Left kidney (tissue), 2 donors: ENCODE measurements around the gene GSG1L. TPM values are rescaled to one million over a fixed set of nuclear protein-coding genes. Genes with fewer than 3 reads are reported as not detected.

Source experiments
- DNase-seq: peaks from one replicate; pipeline ENCODE4 v3.0.0-alpha.2; 2013
- polyA plus RNA-seq: library from polyadenylated mRNA; unstranded; fragments of 120-200 nt; gene quantifications from one replicate; pipeline ENCODE4 v1.2.1, GENCODE V29; 2013; ENCODE audit not compliant: insufficient read length

Gene GSG1L
- polyA plus RNA-seq, 1 donor, result 0.20 TPM

DNA sequence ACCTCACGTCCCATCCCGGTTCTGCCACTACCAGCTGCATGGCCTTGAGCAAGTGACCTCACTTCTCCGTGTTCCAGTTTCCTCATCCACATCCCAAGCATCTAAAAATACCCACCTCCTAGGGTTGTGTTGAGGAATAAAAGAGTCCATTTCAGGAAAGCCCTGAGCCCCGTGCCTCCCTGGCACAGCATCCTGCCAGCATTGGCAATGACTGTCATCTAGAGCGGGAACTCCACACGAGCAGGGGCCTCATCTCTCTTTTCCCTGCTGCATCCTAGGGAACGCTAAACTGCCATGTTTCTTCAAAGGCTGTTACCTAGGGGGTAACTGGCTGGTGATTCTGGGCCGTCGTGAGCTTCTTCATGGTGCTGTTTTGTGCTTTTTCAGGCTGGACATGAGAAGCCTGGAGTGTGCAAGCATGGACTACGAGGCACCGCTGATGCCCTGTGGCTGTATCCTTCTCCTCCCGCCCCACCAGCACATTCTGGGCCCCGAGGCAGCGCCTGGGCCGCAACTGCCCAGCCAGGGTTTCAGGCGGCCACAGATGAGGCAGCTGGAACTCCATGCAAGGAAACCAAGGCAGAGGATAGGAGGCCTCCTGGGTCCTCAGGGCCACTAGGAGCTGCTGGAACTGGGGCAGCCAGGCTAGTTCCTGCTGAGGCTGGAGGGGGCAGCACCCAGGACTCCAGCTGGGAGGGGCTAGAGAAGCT is 292.2 kb downstream of the GSG1L start:
- no peak for DNase-seq

DNA sequence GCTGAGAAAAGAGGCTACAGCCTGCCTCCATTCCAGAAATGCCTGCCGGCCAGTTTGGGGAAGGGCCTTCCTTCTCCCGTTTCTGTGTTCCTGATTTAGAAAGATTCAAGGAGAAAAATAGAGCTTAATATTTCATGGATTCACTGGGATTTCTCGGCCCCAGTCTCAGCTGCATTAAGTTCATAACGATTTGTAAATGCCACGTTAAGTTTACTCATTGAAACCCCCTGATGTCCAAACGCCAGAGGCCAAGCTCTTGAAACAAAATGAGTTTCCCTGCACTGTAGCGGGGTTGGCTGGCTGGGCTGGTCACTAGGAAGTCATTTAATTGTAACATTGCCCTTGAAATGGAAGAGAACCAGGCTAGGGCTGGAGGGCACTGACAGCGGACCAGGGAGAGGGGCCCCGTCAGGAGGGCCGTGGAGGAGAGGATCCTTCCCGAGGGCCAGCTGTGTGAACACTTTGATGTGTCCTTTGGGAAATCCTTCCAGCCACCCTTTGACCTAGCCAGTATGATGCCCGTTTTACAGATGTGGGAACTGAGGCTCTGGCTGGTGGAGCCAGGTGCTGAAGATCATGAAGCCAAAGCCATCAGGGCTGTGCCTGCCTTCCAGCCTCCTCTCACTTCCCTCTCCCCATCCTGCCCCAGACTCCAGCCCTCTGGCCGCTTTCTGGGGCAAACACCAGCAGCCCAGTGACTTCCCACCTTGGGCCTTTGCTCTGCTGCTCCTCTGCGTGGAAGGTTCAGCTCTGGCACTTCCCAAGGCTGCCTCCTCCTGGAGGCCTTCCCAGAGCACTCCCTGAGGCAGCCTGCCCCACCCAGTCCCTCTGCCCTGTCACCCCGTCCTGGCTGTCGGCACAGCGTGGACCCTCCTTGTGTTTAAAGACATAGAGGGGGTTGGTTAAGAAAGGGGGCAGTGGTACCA is 293.0 kb downstream of the GSG1L start:
- no peak for DNase-seq

DNA sequence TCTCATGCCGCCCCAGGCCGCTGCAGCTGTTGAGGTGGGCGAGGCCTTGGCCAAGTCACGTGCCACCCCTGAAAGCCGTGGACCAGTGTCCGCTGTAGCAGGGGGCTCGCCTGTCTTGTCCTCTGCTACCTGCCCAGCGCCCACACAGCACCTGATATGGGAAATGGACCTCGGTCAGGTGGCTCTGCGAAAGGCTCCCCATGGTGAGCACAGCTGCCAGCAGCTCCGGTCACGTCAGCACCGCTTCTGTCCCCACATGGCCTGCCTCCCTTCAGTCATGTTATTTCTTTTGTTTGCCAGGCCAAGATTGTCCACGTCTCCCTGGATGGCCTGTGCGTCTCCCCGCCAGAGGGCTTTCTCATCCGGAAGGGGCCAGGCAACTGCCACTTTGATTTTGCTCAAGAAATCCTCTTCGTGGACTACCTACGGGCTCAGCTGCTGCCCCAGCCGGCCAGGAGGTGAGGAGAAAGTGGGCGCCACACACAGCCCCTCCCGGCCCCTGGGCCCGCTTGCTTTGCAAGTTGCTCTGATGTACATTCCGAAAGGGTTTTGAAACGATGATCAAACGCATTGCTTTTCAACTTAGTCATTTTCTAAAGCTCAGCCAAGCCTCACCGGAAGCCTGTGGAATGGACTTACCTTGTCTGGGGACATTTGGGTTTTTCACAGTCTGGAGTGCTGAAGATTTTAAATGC is 293.8 kb downstream of the GSG1L start:
- no peak for DNase-seq

DNA sequence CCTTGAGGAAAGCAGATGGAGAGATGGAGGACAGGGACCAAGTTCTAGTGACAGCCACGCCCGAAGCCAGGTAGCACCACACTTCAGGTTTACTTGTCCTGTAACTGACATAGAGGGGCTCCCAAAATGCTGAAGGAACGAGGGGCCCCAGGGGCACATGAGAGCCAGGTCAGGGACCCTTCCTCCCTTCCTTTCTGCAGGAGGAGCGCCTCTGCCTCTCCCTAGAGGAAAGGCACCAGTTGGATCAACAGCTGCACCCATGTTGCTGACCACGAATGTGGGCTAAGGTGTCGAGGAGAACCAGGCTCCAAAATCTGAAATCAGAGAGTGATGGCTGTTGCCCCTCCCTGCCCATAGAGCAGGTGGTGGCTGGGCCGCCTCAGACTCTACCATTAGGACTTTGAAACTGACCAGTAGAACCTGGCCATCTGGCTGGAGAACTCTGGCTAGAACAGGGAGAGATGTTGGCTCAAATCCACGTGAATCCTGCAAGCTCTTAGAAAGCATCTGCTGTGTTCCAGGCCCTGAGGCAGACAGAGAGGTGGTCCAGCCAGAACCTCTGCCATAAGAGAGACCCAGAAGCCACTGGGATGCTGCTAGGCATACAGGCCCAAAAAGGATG is 294.8 kb downstream of the GSG1L start:
- no peak for DNase-seq

DNA sequence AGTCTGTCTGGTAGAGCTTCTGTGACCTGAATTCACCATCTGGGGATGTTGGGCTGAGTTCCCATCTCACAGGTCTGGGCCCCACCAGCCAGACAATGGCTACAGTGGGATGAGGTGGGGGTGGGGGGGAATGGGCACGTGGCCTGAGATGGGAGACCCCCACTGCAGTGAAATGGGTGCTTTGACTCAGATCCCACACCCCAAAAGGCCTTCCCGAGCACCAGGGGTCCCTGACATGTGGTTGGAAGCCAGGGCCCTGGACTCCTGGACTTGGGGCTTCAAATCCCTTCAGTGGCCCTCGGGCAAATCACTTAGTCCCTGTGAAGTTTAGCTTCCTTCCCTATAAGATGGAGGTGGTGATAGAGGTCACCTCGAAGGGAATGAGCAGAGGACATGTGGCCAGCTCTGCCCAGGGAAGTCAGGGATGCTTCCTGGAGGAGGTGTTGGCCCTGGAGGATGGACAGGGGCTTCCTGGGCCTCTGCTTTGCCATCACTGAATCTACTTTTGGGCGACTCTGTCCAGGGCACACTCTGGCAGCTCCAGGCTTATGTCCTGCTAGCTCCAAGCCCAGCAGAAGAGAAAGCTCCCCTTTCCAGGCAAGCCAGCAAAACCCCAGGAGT is 295.4 kb downstream of the GSG1L start:
- DNase-seq, result no peak

DNA sequence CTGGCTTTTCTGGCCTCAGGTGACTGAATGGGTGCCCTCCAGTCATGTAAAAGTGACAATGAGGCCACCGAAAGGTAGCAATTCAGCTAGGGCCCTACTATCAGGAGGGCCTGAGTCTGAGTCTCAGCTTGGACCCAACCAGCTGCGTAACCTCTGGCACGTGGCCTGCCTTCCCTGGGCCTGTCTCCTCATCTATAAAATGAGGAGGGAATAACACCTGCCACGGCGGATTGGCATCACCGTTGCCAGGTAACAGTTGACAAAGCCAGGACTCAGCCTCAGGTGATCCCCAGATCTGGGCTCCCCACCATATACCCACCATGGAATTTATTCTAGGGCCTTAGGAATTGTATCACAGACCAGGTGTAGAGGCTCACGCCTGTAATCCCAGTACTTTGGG is 296.4 kb downstream of the GSG1L start:
- DNase-seq, result no peak

DNA sequence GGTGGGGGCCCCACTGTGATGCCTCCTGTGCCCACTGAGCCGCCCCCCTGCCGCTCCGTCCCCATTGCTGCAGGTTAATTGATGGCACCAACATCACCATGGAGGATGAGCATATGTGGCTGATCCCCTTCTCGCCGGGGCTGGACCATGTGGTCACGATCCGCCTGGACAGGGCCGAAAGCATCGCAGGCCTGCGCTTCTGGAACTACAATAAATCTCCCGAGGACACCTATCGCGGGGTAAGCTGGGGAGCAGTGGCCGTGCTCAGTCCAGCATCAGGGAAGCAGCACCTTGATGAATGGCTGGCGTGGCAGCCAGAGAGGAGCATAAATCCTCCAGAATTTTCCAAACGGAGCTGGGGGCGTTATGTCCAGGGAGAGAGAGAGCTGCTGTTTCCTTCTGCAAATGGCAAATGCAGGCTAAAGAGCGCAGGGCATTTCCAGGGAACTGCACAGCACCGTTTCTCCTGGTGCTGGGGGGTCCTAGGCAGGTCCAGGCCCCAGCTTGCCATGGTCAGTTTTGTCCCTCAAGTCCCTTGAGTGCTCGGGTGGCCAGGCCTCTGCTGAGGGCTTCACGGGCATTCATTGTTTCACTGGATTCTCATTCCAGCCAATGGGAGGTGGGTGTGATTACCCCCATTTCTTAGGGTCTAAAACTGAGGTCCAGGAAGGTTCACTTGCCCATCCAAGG is 297.1 kb downstream of the GSG1L start:
- DNase-seq, result no peak

DNA sequence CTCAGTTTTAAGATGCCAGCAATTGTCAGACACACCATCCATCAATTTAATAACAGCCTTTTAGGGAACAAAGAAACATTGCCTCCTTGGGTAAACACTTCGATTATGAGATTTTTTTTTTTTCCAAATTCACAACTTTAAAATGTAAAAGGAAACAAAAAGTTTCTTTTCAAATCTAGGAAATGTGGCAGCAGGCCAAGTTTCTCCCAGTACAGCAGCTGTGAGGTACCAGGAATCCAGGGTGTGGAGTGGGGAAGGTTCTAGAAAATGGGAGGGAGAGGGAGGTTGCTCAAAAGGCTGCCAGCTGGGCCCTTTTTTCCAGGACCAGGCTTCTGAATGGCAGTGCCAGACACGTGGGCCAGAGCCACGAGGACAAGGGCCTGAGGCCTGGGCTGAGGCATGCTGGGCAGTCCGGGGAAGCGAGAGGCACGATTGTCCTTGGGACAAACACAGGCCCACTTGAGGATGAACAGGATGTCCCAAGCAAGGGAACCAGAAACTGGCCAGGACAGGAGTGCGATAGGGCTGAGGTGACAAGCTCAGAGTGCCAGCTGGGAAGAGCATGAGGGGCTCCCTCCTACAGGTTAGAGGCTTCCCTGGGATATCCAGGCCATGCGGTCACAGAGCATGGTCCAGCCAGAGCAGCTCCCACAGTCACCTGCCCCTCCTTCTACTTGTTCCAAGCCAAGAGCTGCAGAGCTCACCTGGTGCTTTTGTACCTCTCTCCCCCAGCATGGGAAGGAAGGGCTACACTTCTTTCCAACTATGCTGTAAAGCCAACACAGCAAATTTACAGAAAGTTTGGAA is 298.4 kb downstream of the GSG1L start:
- no peak for DNase-seq

DNA sequence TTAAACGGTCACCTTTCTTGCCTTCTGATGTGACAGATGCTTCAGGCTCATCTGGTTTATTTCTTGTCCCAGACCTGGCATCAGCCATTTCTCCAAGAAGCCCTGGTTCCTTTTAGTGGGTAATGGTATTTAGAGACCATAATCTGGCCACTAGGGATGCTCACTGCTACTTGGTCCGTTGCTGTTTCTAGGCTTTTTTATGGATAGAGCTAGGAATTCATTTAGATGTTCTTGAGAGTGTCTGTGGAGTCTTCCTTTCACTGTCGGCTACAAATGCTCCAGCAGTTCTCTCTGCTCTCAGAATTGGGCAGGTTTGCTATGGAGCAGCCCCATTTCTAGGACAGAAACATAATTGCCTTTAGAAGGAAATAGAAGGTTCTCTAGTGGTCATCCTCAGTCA is 299.1 kb downstream of the GSG1L start:
- no peak for DNase-seq

DNA sequence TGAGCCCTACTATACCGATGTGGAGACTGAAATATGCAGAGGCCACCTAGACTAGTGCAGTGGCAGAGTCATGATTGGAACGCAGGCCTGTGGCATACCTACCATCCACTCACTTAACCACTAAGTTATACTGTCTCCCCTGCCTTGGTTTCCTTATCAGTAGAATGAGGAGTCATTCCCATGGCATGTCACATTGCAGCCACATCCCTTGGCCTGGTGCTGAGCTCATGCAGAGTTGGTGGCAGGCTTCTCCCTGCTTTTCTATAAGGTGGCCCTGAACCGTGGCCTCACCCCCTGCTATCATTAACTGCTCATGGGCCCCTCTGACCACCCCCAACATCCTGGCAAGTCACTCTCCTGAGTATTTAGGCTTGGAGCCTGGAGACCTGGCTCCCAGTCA is 301.1 kb downstream of the GSG1L start:
- no peak for DNase-seq

DNA sequence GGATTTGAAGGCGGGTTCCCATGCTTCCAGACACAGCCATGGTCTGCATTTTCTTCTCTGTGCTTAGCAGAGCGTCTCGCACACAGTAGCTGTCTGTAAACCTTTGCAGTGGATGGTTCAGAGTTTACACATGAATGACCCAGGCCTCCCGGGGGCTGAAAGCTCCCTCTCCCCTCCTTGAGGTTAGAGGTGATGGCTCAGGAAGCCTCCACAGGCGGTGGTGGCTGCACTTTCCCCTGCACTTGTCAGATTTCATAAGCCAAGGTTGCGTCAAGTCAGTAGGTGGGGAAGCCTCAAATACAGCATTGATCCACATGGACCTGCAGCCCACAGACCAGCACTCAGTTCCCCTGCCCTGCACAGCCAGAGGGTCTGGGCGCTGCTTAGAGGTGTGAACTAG is 301.7 kb downstream of the GSG1L start:
- no peak for DNase-seq

DNA sequence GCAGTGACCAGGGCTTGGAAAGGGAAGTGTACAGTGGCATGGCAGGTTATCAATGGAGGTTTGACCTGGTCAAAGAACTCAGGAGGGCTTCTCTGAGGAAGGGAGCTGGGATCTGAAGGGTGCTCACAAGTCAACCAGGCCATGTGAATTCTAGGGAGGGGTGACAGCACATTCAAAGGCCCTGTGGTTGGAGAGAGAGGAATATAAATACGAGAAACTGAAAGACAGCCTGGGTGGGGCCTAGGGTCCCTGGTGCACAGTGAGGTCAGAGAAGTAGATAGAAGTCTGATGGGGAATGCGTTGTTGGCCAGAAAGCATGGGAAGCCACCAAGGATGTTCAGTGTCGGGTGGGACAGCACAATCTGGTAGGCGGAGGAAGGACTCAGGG is 302.7 kb downstream of the GSG1L start:
- DNase-seq, result no peak

DNA sequence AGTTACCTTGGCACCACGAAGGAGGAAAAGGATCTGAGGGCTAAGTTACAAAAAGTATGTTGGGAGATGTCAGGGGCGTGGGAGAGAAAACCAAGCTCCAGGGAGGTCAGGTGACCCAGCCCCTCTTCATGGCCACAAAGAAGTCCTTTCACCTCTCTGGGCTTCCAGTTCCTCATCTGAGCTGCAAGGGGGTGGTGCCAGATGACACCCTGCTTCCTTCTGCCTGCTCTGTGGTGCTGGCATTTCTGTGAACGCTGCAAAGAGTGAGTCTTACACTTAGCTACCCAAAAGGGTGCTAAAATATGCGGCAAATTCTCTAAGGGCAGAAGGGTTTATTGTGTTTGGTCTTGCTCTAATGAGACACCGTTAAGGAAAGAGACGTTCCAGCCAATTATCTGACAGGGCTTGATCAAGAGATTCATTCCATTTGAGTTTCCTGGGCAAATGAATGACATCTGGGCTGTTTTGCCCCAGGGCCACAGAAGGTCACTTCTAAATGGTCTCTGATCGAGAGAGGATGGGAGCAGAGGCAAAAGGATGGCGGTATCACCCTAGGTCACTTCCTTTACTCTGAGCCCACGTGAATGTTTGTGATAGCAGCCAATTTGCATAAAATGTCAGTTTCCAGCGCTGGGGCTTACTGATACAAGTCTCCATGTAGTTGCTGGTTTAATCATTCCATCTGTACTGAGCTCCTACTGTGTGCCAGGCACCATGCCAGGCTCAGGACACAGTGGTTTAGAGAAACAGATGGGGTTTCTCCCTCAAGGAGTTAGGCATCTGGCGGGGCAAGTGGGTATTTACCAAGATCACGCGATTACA is 303.3 kb downstream of the GSG1L start:
- no peak for DNase-seq

DNA sequence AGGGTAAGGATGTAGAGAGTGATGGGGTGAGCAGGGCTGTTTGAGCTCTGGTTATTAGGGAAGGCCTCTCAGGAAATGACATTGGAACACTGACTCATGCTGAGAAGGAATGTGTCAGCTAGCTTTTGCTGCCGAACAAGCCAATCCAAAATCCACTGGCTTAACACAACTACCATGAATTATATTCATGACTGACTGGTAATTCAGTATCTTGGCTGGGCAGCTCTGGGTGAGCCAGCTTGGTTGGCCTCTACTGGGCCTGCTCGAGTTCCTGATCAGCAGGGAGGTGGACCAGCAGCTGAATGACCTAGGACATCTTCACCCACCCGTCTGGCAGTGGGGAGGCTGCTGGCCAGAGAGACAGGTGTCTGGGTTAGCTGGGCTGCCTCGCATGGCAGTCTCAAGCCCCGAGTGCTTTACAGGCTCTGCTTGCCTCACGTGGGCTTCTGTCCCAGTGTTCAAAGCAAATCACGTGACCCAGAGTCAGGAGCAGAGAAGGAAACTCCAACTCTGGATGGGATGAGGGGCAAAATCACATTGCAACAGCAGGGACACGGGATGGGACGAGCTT is 304.1 kb downstream of the GSG1L start:
- DNase-seq, result no peak

DNA sequence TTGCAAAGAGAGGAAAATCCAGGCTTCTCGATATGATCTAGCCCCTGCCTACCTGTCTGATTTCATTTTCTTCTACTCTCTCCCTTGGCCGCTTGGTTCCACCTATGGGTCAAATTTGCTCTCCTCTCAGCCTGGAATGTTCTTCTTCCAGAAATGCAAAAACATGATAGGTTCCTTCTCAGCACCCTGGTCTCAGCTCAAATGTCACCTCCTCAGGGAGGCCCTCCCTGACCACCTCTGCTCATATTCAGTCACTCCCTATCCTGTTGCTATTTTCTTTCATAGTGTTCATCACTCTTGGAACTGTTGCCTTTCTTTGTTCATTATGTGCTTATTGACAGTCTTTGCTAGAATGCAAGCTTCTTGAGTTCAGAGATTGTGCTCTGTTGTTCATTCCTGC is 305.0 kb downstream of the GSG1L start:
- no peak for DNase-seq

DNA sequence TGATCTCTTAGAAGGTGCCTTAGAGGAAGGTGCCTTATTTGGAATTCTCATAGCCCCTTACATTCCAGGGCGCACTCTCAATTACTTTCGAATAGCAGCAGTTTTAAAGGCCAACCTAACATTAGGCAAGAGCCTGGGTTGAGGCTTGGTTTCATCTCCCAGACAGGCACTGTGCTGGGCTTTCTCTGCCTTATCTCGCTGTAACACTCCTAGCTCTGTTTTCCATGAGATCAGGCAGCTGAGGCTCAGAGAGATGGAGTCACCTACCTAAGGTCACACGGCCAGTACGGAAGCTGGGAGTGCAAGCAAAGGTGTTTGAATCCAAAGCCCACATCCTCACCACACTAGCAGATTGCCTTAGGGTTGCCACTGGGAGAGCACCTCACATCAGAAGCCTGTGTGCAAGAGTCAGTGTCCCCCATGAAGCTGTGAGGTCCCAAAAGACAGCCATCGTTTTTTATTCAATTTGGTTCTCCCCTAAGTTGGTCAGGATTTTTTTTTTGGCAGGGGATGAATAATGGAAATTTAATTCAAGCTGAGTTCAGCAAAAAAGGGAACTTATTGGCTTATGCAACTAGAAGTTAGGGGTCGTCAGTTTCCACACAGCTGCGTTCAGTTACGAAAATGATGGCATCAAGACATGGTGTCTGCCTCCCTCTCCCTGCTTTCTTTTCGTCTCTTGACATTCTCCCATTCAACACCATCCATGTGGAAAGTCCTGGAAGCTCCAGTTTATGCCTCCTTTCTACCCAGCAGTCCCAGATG is 307.1 kb downstream of the GSG1L start:
- DNase-seq, result no peak

DNA sequence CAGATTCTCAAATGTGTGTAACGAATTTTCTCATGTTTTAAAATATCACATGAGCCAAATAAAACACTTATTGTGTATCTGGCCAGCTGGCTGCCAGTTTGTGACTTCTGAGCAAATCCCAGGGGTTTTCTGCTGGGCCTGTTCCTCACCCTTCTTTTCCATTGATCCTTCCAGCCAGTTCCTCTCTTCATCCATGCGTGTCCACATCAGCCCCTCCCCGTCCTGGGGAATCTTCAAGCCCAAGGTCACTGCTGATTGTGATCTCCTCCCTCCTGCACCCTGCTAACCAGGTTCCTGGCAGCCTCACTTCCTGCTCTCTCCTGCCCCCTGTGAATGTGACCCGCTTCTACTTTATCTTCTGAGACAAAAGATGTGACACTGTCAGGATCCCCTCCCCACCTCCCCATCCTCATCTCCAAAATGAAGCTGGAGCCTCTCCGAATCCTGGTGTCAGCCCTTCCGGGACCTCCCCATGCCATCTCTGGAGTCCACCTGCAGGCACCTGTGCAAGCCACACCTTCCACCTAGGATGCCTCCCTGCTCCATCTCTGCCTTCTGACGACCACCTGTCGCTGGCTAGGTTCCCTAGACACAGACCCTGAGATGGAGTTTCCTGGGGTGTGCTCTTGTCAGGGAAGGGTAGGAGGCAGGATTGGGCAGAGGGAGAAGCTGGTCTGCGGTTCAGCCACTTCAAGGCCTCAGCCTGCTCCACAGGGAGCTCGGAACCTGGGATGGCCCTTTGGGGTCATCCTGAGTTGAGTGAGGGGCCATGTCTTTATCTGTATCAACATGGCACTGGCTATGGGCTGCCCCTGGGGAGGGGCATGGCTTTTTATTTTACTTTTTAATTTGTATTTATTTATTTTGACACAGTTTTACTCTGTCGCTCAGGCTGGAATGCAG is 308.5 kb downstream of the GSG1L start:
- DNase-seq, result no peak
